IgD-negative memory B cell (primary cell): ENCODE results near the gene MAP2K4. TPM values are rescaled to one million over a fixed set of nuclear protein-coding genes. Genes with fewer than 3 reads are reported as not detected.
"Not testable (repeated sequence)": the region's sequence is repeated elsewhere in the genome, so short reads cannot be mapped to it uniquely, and the experiment has no call there.

ENCODE experiments used
- H3K27ac Mint-ChIP-seq, 3 donors: one replicate each; pipeline ENCODE4 v1.8.0; 2020 to 2022; ENCODE audit warnings: mild to moderate bottlenecking in 3 of 3, mixed read lengths in 3 of 3, moderate library complexity in 1 of 3
- H3K27me3 Mint-ChIP-seq: one replicate; pipeline ENCODE4 v1.8.0; 2021; ENCODE audit warnings: mixed read lengths
- H3K36me3 Mint-ChIP-seq: one replicate; pipeline ENCODE4 v1.8.0; 2020; ENCODE audit warnings: mild to moderate bottlenecking, mixed read lengths
- H3K4me1 Mint-ChIP-seq, 3 donors: one replicate each; pipeline ENCODE4 v1.8.0; 2020 to 2022; ENCODE audit warnings: mixed read lengths in 3 of 3, mild to moderate bottlenecking in 1 of 3
- H3K4me3 Mint-ChIP-seq, 4 donors: one replicate each; pipeline ENCODE4 v1.8.0; 2020 to 2022; ENCODE audit warnings: mild to moderate bottlenecking in 4 of 4, mixed read lengths in 4 of 4, moderate library complexity in 3 of 4
- H3K9me3 Mint-ChIP-seq, 3 donors: one replicate each; pipeline ENCODE4 v1.8.0; 2020 to 2021; ENCODE audit warnings: mixed read lengths in 3 of 3, mild to moderate bottlenecking in 1 of 3
- polyA plus RNA-seq: library from polyadenylated mRNA; unstranded; fragments of 300-500 nt; fragmentation: Illumina TruSeq; gene quantifications from one replicate; pipeline ENCODE4 v1.2.3, GENCODE V29; 2021

MAP2K4 gene
- polyA plus RNA-seq: 16.2 TPM

DNA sequence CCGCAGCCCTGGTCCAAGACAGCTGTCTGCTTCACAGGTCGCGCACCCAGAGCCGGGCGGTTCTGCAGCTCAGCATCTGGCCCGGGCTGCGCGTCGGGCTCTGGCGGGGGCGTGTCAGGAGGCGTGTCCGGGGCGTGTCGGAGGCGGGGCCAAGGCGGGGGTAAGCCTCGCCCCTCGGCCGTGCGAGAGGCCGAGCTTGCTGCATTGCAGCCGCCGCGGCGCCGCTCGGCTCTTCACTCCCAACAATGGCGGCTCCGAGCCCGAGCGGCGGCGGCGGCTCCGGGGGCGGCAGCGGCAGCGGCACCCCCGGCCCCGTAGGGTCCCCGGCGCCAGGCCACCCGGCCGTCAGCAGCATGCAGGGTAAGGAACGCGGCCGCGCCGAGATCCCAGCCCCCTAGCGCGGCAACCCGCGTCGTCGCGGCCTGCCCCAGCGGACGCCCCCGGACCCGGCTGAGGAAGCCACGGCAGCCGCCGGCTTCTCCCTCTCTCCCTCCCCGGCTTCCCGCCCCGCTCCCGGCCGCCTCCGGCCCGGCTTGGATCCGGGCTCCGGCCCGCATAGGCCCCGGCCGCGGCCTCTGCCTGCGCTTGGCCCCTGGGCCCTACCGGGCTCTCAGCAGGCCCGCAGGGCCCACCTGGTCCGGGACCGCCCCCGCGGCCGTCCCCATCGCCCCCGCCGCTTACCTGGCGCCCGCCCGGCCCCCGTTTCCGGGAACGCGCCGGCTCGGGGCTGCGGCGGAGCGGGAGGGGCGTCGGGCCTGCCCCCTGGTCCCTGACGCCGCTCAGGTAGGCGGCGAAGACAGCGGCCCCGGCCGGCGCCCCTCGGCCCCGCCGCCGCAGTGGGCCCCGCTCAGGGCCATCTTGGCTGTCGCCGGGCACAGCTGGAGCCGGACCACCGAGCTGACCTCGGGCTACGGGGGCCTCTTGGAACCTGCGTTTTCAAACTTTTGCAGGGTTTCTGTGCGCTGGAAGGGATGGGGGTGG, at the start of gene MAP2K4:
Gene MAP2K4, plus strand, starts transcription at position 236 of the 981 bp plus-strand sequence. Its CDS starts 10 bp downstream, at position 246.
- Mint-ChIP-seq H3K4me3 (peak within 1 kb of the TSS; percentile 78 to 92 (median 90)), H3K36me3 (peaks cover under 1% of the 10 kb centered on the region), H3K9me3 (no peaks in the 10 kb centered on the region), H3K27ac (peak within 1 kb of the TSS; percentile 61 to 89 (median 71)), H3K4me1 (peaks cover 14 to 33% (median 15%) of the 10 kb centered on the region in 3 donors), H3K27me3 (no peaks in the 10 kb centered on the region)

DNA sequence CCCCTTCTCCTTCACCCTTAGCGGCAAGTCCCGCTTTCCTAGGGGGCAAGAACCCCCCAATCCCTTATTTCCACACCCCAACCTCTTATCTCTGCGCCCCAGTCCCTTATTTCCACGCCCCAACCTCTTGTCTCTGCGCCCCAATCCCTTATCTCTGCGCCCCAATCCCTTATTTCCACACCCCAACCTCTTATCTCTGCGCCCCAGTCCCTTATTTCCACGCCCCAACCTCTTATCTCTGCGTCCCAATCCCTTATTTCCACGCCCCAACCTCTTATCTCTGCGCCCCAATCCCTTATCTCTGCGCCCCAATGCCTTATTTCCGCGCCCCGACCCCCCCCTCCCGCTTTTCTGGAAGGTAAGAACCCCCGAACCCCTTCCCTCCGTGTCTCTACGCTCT, 47.9 kb upstream of the MAP2K4 start:
- H3K36me3 Mint-ChIP-seq, H3K27me3 Mint-ChIP-seq, H3K4me1 Mint-ChIP-seq, H3K4me3 Mint-ChIP-seq, H3K27ac Mint-ChIP-seq: not testable (repeated sequence)
- H3K9me3 Mint-ChIP-seq: peaks cover 4 to 12% (median 11%) of the 10 kb centered on the region in 3 donors

DNA sequence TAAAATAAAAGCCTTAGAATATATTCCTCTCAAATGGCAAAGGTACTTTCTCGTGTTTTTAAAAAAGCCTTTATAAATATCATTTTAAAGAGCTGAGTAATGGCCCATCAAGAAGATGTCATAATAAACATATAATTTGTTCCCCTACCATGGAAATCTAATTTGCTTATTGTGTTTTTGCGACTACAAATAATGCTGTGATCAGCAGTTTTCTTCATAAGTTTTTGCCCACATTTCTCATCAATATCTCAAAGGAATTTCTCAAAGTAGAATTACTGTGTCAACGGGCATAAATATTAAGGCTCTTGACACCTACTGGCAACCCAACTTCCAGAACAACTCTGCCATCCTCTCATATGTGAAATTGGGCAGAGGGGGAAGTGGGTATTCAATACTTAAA, 40.9 kb upstream of the MAP2K4 start:
- Mint-ChIP-seq H3K4me3 (no peak overlapping the region), H3K36me3 (peaks cover 13% of the 10 kb centered on the region), H3K27me3 (no peaks in the 10 kb centered on the region), H3K27ac (no peak overlapping the region), H3K4me1 (no peaks in the 10 kb centered on the region), H3K9me3 (no peaks in the 10 kb centered on the region)

DNA sequence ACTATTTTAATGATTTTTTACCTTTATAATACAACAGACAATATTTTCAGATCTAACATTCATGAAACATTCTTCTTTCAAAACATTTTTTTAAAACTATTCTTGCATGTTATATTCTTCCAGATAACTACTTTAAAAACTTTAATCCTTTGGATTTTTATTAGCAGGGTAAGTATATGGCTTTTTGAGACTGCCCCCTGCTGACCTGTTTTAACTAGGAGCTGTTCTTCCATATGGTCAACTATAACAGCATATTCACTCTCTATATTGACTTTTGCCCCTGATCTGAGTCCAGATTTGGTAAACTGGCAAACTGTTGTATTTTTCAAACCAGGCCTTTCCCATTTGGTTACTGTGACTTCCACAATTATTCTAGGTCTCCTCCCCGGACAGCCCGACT, 39.9 kb upstream of the MAP2K4 start:
- Mint-ChIP-seq H3K27ac (no peak overlapping the region), H3K27me3 (no peaks in the 10 kb centered on the region), H3K9me3 (no peaks in the 10 kb centered on the region), H3K4me3 (no peak overlapping the region), H3K36me3 (peaks cover 13% of the 10 kb centered on the region), H3K4me1 (no peaks in the 10 kb centered on the region)

DNA sequence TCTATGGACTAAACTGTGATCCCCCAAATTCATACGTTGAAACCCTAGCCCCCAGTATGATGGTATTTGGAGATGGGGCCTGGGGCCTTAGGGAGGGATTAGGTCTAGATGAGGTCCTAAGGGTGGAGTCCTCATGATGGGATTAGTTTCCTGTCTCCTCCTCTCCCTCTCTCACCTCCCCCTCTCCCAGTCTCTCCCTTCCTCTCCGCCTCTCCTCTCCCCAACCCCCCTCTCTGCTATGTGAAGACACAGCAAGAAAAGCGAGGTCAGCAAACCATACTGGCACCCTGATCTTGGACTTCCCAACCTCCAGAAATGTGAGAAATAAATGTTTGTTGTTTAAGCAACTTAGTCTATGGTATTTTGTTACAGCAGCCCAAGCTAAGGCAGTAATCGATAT, 38.8 kb upstream of the MAP2K4 start:
- Mint-ChIP-seq H3K4me3 (no peak overlapping the region), H3K9me3 (no peaks in the 10 kb centered on the region), H3K27ac (peak overlapping the region in 1 of 3 donors; percentile 79), H3K36me3 (peaks cover 13% of the 10 kb centered on the region), H3K4me1 (no peaks in the 10 kb centered on the region), H3K27me3 (no peaks in the 10 kb centered on the region)

DNA sequence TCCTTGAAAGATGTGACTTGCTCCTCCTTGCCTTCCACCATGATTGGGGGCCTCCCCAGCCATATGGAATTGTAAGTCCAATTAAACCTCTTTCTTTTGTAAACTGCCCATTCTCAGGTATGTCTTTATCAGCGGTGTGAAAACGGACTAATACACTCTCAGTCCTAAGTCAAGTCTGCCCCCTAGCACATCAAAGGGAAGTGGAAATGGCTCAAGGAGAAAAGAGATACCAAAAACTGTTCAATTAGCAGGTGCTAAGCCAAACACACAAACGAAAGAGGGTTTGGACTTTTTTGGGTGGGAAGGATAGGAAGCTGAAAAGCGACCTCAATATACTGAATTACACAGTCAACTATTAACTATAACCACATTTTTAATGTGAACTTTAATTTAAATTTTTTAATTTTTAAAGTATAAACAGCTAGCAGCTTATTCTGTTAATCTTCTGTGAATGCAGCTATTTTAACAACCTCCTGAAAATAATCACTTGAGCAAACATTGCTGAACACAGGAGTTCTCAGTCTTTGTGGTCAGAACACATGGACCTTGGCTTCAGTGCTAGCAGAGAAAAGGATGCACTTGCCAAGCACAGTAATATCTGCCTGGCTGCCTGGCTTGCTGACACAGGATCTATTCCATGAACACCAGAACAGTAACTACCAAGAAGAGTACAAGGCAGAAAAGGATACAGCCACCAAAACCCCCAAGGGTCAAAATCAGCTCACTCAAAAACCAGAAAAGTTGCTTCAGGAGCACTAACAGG, 34.3 kb upstream of the MAP2K4 start:
- H3K4me3 Mint-ChIP-seq: no peak overlapping the region
- peaks cover 17% of the 10 kb centered on the region for H3K36me3 Mint-ChIP-seq
- no peaks in the 10 kb centered on the region for H3K27me3 Mint-ChIP-seq
- peaks cover 0 to 8% (median 5%) of the 10 kb centered on the region in 3 donors for H3K4me1 Mint-ChIP-seq
- H3K9me3 Mint-ChIP-seq: no peaks in the 10 kb centered on the region
- H3K27ac Mint-ChIP-seq: no peak overlapping the region

DNA sequence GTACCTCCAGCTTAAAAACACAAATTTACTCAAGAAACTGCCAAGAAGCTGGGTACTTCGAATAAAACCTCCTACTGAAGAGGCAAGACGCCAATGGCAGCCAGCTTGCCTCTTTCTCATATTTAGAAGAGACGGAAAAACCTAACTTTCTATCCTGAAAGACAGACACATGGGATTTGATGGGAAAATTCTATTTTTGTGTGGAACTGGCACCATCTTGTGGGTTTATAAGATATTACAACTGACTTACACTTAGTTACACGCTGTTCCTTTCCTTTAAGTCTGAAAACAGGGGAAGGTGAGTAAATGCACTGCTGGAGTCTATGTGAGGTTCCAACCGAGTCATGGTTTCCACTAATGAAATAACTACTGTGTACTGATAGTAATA, 33.7 kb upstream of the MAP2K4 start:
- H3K27ac Mint-ChIP-seq: no peak overlapping the region
- peaks cover 0 to 8% (median 5%) of the 10 kb centered on the region in 3 donors for H3K4me1 Mint-ChIP-seq
- no peak overlapping the region for H3K4me3 Mint-ChIP-seq
- no peaks in the 10 kb centered on the region for H3K9me3 Mint-ChIP-seq
- H3K36me3 Mint-ChIP-seq: peaks cover 17% of the 10 kb centered on the region
- no peaks in the 10 kb centered on the region for H3K27me3 Mint-ChIP-seq

DNA sequence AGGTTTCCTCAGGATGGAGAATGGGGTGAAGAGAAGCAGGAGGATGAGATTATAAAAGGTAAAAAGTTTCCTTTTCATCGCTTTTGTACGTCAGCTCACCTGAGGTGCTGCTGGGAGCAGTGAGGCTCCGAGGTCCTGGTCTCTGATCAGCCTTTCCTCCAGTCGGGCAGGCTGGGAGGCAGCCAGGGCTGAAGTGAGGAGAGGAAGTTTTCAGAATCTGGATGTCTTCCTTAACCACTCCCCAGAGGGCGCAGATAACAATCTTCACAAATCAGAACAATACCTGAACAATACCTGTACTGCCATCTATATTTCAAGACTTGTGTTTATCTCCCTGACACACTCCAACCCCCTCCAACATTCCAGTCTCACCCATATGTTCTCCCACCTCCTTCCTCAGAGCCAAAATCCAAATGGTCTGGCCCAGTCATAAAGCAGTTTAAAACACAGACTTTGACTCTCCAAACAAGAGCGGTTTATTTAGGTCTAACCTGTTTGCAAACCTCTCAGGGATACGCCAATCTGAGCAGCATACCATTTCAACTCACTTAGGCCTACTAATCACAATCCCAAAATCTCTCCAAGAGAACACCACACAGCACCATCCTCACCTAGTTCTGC, 30.2 kb upstream of the MAP2K4 start:
- Mint-ChIP-seq H3K27ac (no peak overlapping the region), H3K27me3 (no peaks in the 10 kb centered on the region), H3K9me3 (no peaks in the 10 kb centered on the region), H3K4me3 (no peak overlapping the region), H3K36me3 (peaks cover 11% of the 10 kb centered on the region), H3K4me1 (peaks cover 2 to 10% (median 8%) of the 10 kb centered on the region in 3 donors)

DNA sequence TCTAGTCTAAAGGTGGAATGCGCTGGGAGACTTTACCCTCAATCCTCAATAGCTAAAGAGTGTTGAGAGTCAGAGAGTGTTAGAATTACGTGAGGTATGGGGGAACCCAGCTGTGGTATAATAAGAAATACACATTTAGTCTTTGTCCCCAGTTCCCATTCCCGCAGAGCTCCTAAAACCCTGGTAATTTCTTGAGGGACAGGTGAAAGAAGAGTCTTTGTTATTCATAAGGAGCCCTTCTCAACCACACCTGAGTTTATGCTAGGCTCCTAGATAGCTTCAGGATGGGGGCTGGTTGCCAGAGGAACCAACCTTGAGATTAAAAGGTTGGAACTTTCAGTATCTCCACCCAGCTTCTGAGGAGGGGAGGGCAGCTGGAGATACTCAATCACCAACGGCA, 29.2 kb upstream of the MAP2K4 start:
- H3K9me3 Mint-ChIP-seq: no peaks in the 10 kb centered on the region

DNA sequence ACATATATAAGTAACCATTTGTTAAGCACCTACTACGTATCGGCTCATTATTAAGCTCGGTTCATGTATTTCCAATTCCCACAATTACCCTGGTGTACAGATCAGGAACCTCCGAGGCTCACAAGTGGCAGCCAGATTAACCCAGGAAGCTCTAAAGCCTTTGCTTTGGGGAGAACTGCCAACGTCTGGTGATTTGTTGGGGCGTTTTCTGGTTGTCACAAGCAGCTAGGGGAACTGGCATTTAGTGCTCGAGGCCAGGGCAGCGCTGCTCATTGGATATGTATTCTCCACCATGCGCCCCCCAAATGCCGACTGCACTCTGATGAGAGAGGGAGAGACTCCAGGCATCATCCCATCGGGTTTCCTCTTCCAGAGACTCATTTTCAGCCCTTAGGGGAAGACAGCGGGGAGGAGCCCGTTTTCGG, 23.9 kb upstream of the MAP2K4 start:
- Mint-ChIP-seq H3K4me1 (peaks cover 10 to 15% (median 12%) of the 10 kb centered on the region in 3 donors), H3K27me3 (no peaks in the 10 kb centered on the region), H3K4me3 (peak overlapping the region; percentile 92 to 99 (median 96)), H3K36me3 (no peaks in the 10 kb centered on the region), H3K27ac (peak overlapping the region; percentile 62 to 96 (median 95)), H3K9me3 (no peaks in the 10 kb centered on the region)

More for the DNA sequence above, 29.2 kb upstream of the MAP2K4 start:
- Mint-ChIP-seq H3K27me3 (no peaks in the 10 kb centered on the region), H3K27ac (no peak overlapping the region), H3K4me1 (peaks cover 7 to 12% (median 9%) of the 10 kb centered on the region in 3 donors), H3K4me3 (no peak overlapping the region), H3K36me3 (peaks cover 11% of the 10 kb centered on the region)

DNA sequence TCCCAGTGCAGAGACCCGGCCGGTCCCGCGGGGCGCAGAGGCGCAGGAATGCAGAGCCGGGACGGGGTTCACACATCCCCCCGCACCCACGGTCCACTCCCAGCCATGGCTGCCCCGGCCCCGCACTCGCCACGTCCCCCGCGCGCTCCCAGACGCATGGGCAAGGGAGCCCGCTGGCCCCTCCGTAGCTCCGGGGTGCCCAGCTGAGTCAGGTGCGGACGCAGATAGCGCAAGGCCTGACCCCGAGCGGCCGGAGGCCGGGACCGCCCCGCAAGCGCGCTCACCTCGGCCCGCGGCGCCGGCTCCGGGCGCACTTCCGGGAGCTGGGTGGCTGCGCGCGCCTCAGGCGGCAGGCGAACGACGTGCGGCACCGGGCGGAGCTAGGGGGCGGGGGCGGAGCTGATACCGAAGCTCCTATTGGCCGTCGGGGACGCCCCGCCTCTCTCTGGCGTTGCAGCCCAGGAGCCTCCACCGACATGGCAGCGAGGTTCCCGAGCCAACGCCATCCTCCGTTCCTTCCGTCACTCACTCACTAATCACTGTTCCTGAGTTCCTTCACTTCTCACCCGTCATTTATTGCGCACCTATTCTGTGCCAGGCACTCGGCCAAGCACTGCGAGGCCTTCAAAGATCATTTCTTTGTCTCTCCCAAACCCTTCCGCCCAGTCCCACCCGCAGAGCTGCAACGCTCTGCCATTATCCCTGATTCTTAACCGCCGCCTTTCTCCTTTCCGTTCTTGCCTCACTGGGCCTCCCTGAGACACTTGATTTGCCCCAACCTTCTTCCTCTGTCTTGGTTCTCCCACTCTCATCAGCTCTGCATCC, 23.3 kb upstream of the MAP2K4 start, which contains the start of gene ZNF18:
Gene ZNF18, minus strand, starts transcription at position 329 of the 825 bp plus-strand sequence. CDS start 4,646 bp downstream, outside the sequence.
- H3K4me1 Mint-ChIP-seq: peaks cover 10 to 15% (median 12%) of the 10 kb centered on the region in 3 donors
- H3K27me3 Mint-ChIP-seq: no peaks in the 10 kb centered on the region
- H3K9me3 Mint-ChIP-seq: no peaks in the 10 kb centered on the region
- no peaks in the 10 kb centered on the region for H3K36me3 Mint-ChIP-seq
- peak within 1 kb of the TSS; percentile 92 to 99 (median 96) for H3K4me3 Mint-ChIP-seq
- H3K27ac Mint-ChIP-seq: peak within 1 kb of the TSS; percentile 62 to 96 (median 95)

DNA sequence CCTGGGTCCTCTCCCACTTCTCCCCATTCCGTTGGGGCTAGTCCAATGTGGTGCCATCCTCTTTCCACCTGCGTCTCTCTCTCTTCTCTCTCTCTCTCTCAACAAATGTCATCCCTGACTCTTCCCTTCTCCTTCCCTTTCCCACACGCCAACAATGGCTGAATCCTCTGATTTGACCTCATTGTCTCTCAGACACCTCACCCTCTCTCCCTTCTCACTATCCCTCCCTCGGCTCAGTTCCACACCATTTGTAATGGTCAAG, 22.8 kb upstream of the MAP2K4 start:
- no peaks in the 10 kb centered on the region for H3K27me3 Mint-ChIP-seq
- no peaks in the 10 kb centered on the region for H3K9me3 Mint-ChIP-seq
- peak overlapping the region in 2 of 3 donors; percentile 57 to 83 for H3K27ac Mint-ChIP-seq
- H3K36me3 Mint-ChIP-seq: no peaks in the 10 kb centered on the region
- H3K4me1 Mint-ChIP-seq: peaks cover 10 to 15% (median 12%) of the 10 kb centered on the region in 3 donors
- H3K4me3 Mint-ChIP-seq: peak overlapping the region; percentile 92 to 99 (median 96)

DNA sequence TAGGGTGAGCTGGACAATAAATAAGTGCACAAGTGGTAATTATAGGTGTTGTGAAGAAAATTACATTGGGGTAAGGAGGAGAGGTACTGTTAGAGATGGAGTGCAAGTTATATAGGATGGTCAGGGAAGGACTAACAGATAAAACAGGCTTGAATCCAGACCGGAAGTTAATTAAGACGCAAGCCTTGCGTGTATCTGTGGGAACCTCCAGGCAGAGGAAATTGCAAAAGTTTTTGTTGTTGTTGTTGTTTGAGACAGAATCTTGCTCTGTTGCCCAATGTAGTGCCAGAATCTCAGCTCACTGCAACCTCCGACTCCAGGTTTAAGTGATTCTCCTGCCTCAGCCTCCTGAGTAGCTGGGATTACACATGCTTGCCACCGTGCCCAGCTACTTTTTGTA, 21.0 kb upstream of the MAP2K4 start:
- Mint-ChIP-seq H3K4me1 (peaks cover 10 to 15% (median 12%) of the 10 kb centered on the region in 3 donors), H3K27me3 (no peaks in the 10 kb centered on the region), H3K4me3 (peak overlapping the region in 1 of 4 donors; percentile 20), H3K9me3 (no peaks in the 10 kb centered on the region), H3K36me3 (no peaks in the 10 kb centered on the region), H3K27ac (peak overlapping the region in 1 of 3 donors; percentile 29)

DNA sequence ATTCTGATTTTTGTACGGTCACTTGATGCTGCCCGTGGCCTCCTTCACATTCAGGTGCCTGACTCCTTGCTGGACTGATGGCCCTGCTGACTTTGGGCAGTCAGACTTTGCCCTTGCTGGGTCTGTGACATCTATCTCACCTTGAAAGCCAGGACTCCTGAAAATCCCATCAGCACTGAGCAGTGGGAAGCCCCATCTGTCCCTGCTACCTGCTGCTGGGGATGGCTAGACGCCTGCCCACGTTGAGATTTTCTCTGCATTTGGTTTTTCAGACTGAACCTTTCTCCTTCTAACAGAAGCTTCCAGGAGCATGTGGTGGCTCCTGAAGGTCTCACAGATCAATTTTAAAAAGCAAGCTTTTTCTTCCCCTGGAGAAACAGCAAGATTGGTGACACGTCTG, 13.2 kb upstream of the MAP2K4 start:
- Mint-ChIP-seq H3K9me3 (no peaks in the 10 kb centered on the region), H3K27ac (peak overlapping the region in 1 of 3 donors; percentile 3), H3K27me3 (no peaks in the 10 kb centered on the region), H3K36me3 (no peaks in the 10 kb centered on the region), H3K4me1 (no peaks in the 10 kb centered on the region), H3K4me3 (no peak overlapping the region)
